ENCODE measurements around the gene FGFR1OP2. TPM values are rescaled to one million over a fixed set of nuclear protein-coding genes. Genes with fewer than 3 reads are reported as not detected.

The FGFR1OP2 gene
- total and polyA plus RNA-seq, 8 donors, result 12.3 to 94.2 (median 30.8) TPM

- 0% methylated on average over 24 to 28 of the region's 28 CpGs for WGBS, 5 donors
Measured at GRCh38 chr12:26938701-26939062, 412 bp downstream of the FGFR1OP2 start.

DNA sequence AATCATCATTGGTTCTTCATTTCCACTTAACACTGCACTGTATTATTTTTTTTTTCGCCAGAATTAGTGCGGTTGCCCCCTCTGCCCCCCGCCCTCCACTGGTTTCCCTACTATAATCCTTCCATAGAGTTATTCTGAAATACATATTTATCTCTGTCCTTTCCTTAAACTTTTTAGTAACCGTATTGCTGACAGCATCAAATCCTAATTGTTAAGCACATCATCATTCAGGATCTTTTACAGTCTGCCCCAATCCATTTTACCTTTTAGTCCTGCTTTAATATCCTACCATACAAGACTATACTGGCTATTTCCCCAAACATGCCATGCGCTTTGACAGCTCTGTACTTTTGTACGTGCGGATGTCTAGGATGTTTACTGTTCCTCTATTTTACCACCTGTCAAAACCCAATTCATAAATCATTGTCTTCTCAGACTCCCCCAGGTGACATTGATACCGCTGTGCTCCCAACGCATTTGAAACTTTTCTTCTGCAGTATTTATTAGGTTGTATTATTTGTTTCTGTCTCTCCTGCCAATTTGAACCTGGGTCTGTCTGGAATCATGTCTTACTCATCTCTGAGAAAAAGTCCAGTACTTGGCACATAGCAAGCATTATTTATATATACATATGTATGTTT, 1.0 kb downstream of the FGFR1OP2 start:
- peak in 1 of 2 donors; percentile 34 for DNase-seq
- peak overlapping the region; percentile 70 to 90 (median 86) for H3K4me3 ChIP-seq
- no peaks in the 10 kb centered on the region for H3K9me3 ChIP-seq
- H3K27ac ChIP-seq, result peak overlapping the region in 4 of 5 donors; percentile 94 to 97 (median 96)
- TF ChIP-seq POLR2AphosphoS5 (IDR thresholded peaks at IDR 0.05), result no peak
- TF ChIP-seq EP300 (IDR thresholded peaks at IDR 0.05), result no peak
- no peak for TF ChIP-seq POLR2A (IDR thresholded peaks at IDR 0.05)
- no peak for TF ChIP-seq CTCF (IDR thresholded peaks at IDR 0.05)
- no peaks in the 10 kb centered on the region for H3K27me3 ChIP-seq
- peaks cover 23 to 69% (median 50%) of the 10 kb centered on the region in 4 donors for H3K4me1 ChIP-seq
- intact Hi-C loops (cut with DNase I; ENCODE audit: low total_unique reads), result no loop called here
- H3K36me3 ChIP-seq, result no peaks in the 10 kb centered on the region
- 1 to 4% (median 2%) methylated on average over 9 of the region's 9 CpGs for WGBS, 5 donors

More at GRCh38 chr12:26938701-26939062, 412 bp downstream of the FGFR1OP2 start:
- DNase-seq, result peak in 1 of 2 donors; percentile 38
- peak overlapping the region; percentile 94 to 97 (median 96) for H3K27ac ChIP-seq
- TF ChIP-seq POLR2A (IDR thresholded peaks at IDR 0.05) (no peak), EP300 (IDR thresholded peaks at IDR 0.05) (no peak), POLR2AphosphoS5 (IDR thresholded peaks at IDR 0.05) (no peak)
- peaks cover 23 to 68% (median 50%) of the 10 kb centered on the region in 4 donors for H3K4me1 ChIP-seq
- intact Hi-C loops (cut with DNase I; ENCODE audit: low total_unique reads), result no loop called here
- H3K9me3 ChIP-seq, result no peaks in the 10 kb centered on the region
- H3K36me3 ChIP-seq, result peaks cover 0 to under 1% (median 0%) of the 10 kb centered on the region in 4 donors
- H3K4me3 ChIP-seq, result peak overlapping the region; percentile 70 to 90 (median 86)
- no peaks in the 10 kb centered on the region for H3K27me3 ChIP-seq

- TF ChIP-seq CTCF (IDR thresholded peaks at IDR 0.05) (no peak), POLR2AphosphoS5 (IDR thresholded peaks at IDR 0.05) (no peak), EP300 (IDR thresholded peaks at IDR 0.05) (no peak), POLR2A (IDR thresholded peaks at IDR 0.05) (no peak)
- peak overlapping the region; percentile 70 to 90 (median 86) for H3K4me3 ChIP-seq
- WGBS, 5 donors, result 24 to 45% (median 33%) methylated on average over 1 of the region's 1 CpG
- intact Hi-C loops (cut with DNase I; ENCODE audit: low total_unique reads), result loop anchor here (10.0 kb wide), 1 partner anchor 65 kb away; no protein-coding TSS in a partner anchor
- no peaks in the 10 kb centered on the region for H3K9me3 ChIP-seq
- H3K36me3 ChIP-seq, result no peaks in the 10 kb centered on the region
- peak overlapping the region in 1 of 5 donors; percentile 48 for H3K27ac ChIP-seq
- no peaks in the 10 kb centered on the region for H3K27me3 ChIP-seq
- DNase-seq, result no peak
- H3K4me1 ChIP-seq, result peaks cover 23 to 69% (median 49%) of the 10 kb centered on the region in 4 donors
Measured at GRCh38 chr12:26939953-26940352, 1.7 kb downstream of the FGFR1OP2 start.

DNA sequence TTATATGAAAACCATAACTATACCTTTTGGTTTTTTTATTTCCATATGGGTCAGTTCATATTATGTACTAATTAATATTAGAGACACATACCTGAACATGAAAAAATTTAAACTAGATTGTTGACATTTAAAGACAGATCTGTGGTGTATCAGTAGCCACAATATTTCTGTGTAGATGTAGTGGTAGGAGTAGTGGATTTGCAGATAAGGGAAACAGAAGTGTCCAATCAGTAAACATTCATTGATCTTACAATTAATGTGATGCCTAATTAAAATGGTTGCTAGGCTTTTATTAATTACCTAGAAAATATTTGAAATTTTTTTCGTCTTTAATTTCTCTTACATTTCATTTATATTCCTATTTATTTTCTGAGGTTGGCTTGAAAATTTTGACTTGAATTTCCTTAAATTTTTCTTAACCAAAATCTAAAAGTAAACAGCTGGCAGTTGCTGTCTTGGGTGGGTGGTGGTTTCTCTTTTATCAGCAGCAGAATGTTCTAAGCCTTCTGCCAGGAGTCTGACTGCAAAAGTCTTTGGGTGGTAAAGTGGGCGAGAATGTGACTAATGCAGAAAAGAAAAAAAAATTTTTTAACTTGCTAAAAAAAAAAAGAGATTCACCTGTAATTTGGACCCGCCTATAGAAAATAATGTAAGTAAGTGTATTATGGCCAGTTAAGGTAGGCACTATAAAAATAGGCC, 2.4 kb downstream of the FGFR1OP2 start:
- no peaks in the 10 kb centered on the region for H3K36me3 ChIP-seq
- TF ChIP-seq CTCF (IDR thresholded peaks at IDR 0.05), result no peak
- no peak for TF ChIP-seq POLR2A (IDR thresholded peaks at IDR 0.05)
- no peak for TF ChIP-seq EP300 (IDR thresholded peaks at IDR 0.05)
- no peak for TF ChIP-seq POLR2AphosphoS5 (IDR thresholded peaks at IDR 0.05)
- peak overlapping the region in 1 of 5 donors; percentile 48 for H3K27ac ChIP-seq
- H3K4me1 ChIP-seq, result peaks cover 22 to 65% (median 43%) of the 10 kb centered on the region in 4 donors
- 65 to 81% (median 77%) methylated on average over 3 of the region's 3 CpGs for WGBS, 5 donors
- intact Hi-C loops (cut with DNase I; ENCODE audit: low total_unique reads), result loop anchor here (10.0 kb wide), 1 partner anchor 64 kb away; no protein-coding TSS in a partner anchor
- H3K9me3 ChIP-seq, result no peaks in the 10 kb centered on the region
- H3K27me3 ChIP-seq, result no peaks in the 10 kb centered on the region
- DNase-seq, result peak in 1 of 2 donors; percentile 7
- H3K4me3 ChIP-seq, result peak overlapping the region in 2 of 4 donors; percentile 86 to 87

All from stomach (tissue), 9 donors.